Smooth muscle cell (in vitro differentiated cells): Measurements from ENCODE around the gene EML6. TPM values are rescaled to one million over a fixed set of nuclear protein-coding genes. Genes with fewer than 3 reads are reported as not detected.

ENCODE experiments used
- DNase-seq: peaks from one replicate; lab custom pipeline; 2025; ENCODE audit not compliant: unreplicated experiment; lab: John Stamatoyannopoulos, UW
- H2AFZ ChIP-seq: fragments of 200-600 bp; sonication (generic); 2 replicates; pipeline ENCODE4 v1.6.0; 2016; ENCODE audit warnings: antibody characterized with exemption, low read depth, mild to moderate bottlenecking
- H3F3A ChIP-seq: fragments of 200-600 bp; sonication (generic); 2 replicates; pipeline ENCODE4 v1.6.0; 2017; ENCODE audit warnings: antibody characterized with exemption, low read depth
- H3K27ac ChIP-seq: fragments of 200-600 bp; sonication (generic); 2 replicates; pipeline ENCODE4 v1.5.1; 2016; ENCODE audit warnings: low read depth, mild to moderate bottlenecking
- H3K27me3 ChIP-seq: fragments of 200-600 bp; sonication (generic); 2 replicates; pipeline ENCODE4 v1.6.1; 2016; ENCODE audit warnings: low read depth, mild to moderate bottlenecking
- H3K36me3 ChIP-seq: fragments of 200-600 bp; sonication (generic); 2 replicates; pipeline ENCODE4 v1.5.1; 2016; ENCODE audit warnings: low read depth
- H3K4me1 ChIP-seq: fragments of 200-600 bp; sonication (generic); 2 replicates; pipeline ENCODE4 v1.5.1; 2016; ENCODE audit warnings: low read depth
- H3K4me2 ChIP-seq: fragments of 200-600 bp; sonication (generic); 2 replicates; pipeline ENCODE4 v1.6.0; 2016; ENCODE audit warnings: mild to moderate bottlenecking
- H3K4me3 ChIP-seq: fragments of 200-600 bp; sonication (generic); 2 replicates; pipeline ENCODE4 v1.5.1; 2016; ENCODE audit warnings: mild to moderate bottlenecking
- H3K79me2 ChIP-seq: fragments of 200-600 bp; sonication (generic); 2 replicates; pipeline ENCODE4 v1.6.0; 2016; ENCODE audit warnings: low read depth, mild to moderate bottlenecking
- H3K9ac ChIP-seq: fragments of 200-600 bp; sonication (generic); 2 replicates; pipeline ENCODE4 v1.6.0; 2016; ENCODE audit warnings: low read depth
- H3K9me3 ChIP-seq: fragments of 200-600 bp; sonication (generic); replicated peaks from 2 replicates; pipeline ENCODE4 v1.5.1; 2016; ENCODE audit warnings: low read depth
- H4K20me1 ChIP-seq: fragments of 200-600 bp; sonication (generic); 2 replicates; pipeline ENCODE4 v1.6.0; 2016; ENCODE audit warnings: low read depth
- WGBS: methylation state at CpG from one replicate; pipeline ENCODE4 v1.1.7; 2016; ENCODE audit warnings: low lambda C conversion rate; 5-methylcytosine and 5-hydroxymethylcytosine counted together
- polyA plus RNA-seq: library from polyadenylated mRNA; unstranded; fragments of >200 nt; fragmentation: Nextera tagmentation; extraction: Ambion mirVana; gene quantifications from 2 replicates; pipeline ENCODE4 v1.2.1, GENCODE V29; 2016
- total RNA-seq: library from RNA; depleted of rRNA; stranded (reverse); fragments of >200 nt; gene quantifications from 2 replicates; pipeline ENCODE4 v1.2.3, GENCODE V29; 2014
- TF ChIP-seq, protein P1 (sequence below): fragments of 200-600 bp; sonication (generic); IDR thresholded peaks from 2 replicates; pipeline ENCODE4 v1.5.1; 2017; ENCODE audit warnings: borderline replicate concordance, mild to moderate bottlenecking, antibody characterized with exemption; ENCODE audit not compliant: insufficient read depth, poor library complexity, severe bottlenecking

The EML6 gene
- total and polyA plus RNA-seq, 2 experiments from 2014 or later = 0.49 to 0.54 TPM

DNA sequence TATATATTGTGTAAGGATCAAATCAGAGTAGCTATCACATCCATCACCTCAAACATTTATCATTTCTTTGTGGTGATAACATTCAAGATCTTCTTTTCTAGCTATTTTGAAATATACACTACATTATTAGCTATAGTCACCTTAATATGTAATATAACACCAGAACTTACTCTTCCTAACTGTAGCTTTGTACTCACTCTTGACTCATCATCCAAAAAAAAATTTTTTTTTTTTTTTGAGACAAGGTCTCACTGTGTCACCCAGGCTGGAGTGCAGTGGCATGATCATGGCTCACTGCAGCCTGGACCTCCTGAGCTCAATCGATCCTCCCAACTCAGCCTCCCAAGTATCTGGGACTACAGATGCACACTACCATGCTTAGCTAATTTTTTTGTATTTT, 153.3 kb downstream of the EML6 start:
- WGBS = 94% methylated on average over 1 of the region's 1 CpG
- TF ChIP-seq, protein P1, sequence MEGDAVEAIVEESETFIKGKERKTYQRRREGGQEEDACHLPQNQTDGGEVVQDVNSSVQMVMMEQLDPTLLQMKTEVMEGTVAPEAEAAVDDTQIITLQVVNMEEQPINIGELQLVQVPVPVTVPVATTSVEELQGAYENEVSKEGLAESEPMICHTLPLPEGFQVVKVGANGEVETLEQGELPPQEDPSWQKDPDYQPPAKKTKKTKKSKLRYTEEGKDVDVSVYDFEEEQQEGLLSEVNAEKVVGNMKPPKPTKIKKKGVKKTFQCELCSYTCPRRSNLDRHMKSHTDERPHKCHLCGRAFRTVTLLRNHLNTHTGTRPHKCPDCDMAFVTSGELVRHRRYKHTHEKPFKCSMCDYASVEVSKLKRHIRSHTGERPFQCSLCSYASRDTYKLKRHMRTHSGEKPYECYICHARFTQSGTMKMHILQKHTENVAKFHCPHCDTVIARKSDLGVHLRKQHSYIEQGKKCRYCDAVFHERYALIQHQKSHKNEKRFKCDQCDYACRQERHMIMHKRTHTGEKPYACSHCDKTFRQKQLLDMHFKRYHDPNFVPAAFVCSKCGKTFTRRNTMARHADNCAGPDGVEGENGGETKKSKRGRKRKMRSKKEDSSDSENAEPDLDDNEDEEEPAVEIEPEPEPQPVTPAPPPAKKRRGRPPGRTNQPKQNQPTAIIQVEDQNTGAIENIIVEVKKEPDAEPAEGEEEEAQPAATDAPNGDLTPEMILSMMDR = no peak
- no peak overlapping the region for H3K4me2 ChIP-seq
- H4K20me1 ChIP-seq = no peaks in the 10 kb centered on the region
- no peaks in the 10 kb centered on the region for H3K36me3 ChIP-seq
- H3K79me2 ChIP-seq = no peaks in the 10 kb centered on the region
- no peak overlapping the region for H3K9ac ChIP-seq
- H3K27me3 ChIP-seq = peaks cover 5% of the 10 kb centered on the region
- no peak overlapping the region for H3K27ac ChIP-seq
- no peaks in the 10 kb centered on the region for H3K4me1 ChIP-seq
- H3K9me3 ChIP-seq = no peaks in the 10 kb centered on the region
- no peak overlapping the region for H3K4me3 ChIP-seq
- no peaks in the 10 kb centered on the region for H3F3A ChIP-seq
- no peak for DNase-seq
- no peak overlapping the region for H2AFZ ChIP-seq

DNA sequence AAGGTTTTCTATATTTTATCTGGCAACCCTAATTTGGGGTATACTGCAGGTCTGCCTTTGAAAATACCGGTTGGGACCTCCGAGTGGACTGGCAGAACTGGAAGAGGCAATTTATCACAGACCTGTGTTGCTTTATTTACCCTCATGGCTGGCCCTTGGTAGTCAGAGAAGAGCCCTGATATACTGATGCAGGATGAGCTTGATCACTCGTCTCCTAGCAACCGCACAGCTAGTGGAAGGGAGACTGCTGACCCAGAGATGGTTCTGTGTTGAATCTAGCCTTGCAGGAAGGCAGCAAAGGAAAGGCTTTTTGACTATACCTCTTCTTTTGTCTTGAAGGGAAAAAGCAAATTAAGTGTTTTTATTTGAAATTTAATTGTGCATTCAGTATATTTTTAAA, 154.7 kb downstream of the EML6 start:
- H4K20me1 ChIP-seq = no peaks in the 10 kb centered on the region
- no peak overlapping the region for H2AFZ ChIP-seq
- no peak overlapping the region for H3K4me3 ChIP-seq
- no peak for DNase-seq
- no peaks in the 10 kb centered on the region for H3K9me3 ChIP-seq
- 94% methylated on average over 4 of the region's 4 CpGs for WGBS
- no peaks in the 10 kb centered on the region for H3F3A ChIP-seq
- TF ChIP-seq, protein P1 = no peak
- H3K4me1 ChIP-seq = no peaks in the 10 kb centered on the region
- H3K27ac ChIP-seq = no peak overlapping the region
- peaks cover 5% of the 10 kb centered on the region for H3K27me3 ChIP-seq
- no peaks in the 10 kb centered on the region for H3K36me3 ChIP-seq
- H3K79me2 ChIP-seq = no peaks in the 10 kb centered on the region
- H3K4me2 ChIP-seq = no peak overlapping the region
- H3K9ac ChIP-seq = no peak overlapping the region

GRCh38 chr2:54879032-54879431, 155.6 kb downstream of the EML6 start:
- Histone ChIP-seq H3K27me3 (peaks cover 5% of the 10 kb centered on the region), H2AFZ (no peak overlapping the region), H3K4me3 (no peak overlapping the region), H3K36me3 (no peaks in the 10 kb centered on the region), H3K9me3 (no peaks in the 10 kb centered on the region), H3K27ac (no peak overlapping the region), H3K9ac (no peak overlapping the region), H3K4me2 (no peak overlapping the region), H3K79me2 (no peaks in the 10 kb centered on the region), H3F3A (no peaks in the 10 kb centered on the region), H3K4me1 (no peaks in the 10 kb centered on the region), H4K20me1 (no peaks in the 10 kb centered on the region)
- DNase-seq = no peak
- 92% methylated on average over 5 of the region's 5 CpGs for WGBS
- TF ChIP-seq, protein P1 = no peak

GRCh38 chr2:54879598-54880332, 156.3 kb downstream of the EML6 start:
- TF ChIP-seq, protein P1 = no peak
- no peak for DNase-seq
- H3K4me2 ChIP-seq = no peak overlapping the region
- no peaks in the 10 kb centered on the region for H3K79me2 ChIP-seq
- no peak overlapping the region for H3K9ac ChIP-seq
- 83% methylated on average over 14 of the region's 14 CpGs for WGBS
- H4K20me1 ChIP-seq = no peaks in the 10 kb centered on the region
- H3K9me3 ChIP-seq = no peaks in the 10 kb centered on the region
- no peaks in the 10 kb centered on the region for H3K36me3 ChIP-seq
- H2AFZ ChIP-seq = no peak overlapping the region
- H3K27ac ChIP-seq = no peak overlapping the region
- H3K27me3 ChIP-seq = peaks cover 5% of the 10 kb centered on the region
- H3F3A ChIP-seq = no peaks in the 10 kb centered on the region
- no peaks in the 10 kb centered on the region for H3K4me1 ChIP-seq
- H3K4me3 ChIP-seq = no peak overlapping the region
